ENCODE measurements around the gene SOX10. TPM values are rescaled to one million over a fixed set of nuclear protein-coding genes. Genes with fewer than 3 reads are reported as not detected.

SOX10 gene
- total RNA-seq, 1 donor from 2014 or later = 0.34 TPM

- Mint-ChIP-seq H3K27me3 (ENCODE audit: low read depth, unreplicated experiment) (no peaks in the 10 kb centered on the region), H3K27ac (ENCODE audit: unreplicated experiment) (no peak overlapping the region), H3K4me3 (ENCODE audit: unreplicated experiment) (no peak overlapping the region), H3K4me1 (ENCODE audit: low read depth, unreplicated experiment) (peaks cover under 1% of the 10 kb centered on the region), H3K9me3 (ENCODE audit: unreplicated experiment) (no peaks in the 10 kb centered on the region), H3K36me3 (ENCODE audit: low read depth, unreplicated experiment) (peaks cover 1% of the 10 kb centered on the region)
- FAIRE-seq (no peak), DNase-seq (ENCODE audit: low read depth) (no peak)
- no peak overlapping the region for H3K27ac ChIP-seq (ENCODE audit: low read depth, low read length)
- no peaks in the 10 kb centered on the region for H3K4me1 ChIP-seq (ENCODE audit: insufficient read depth, low read length)
- H3K27me3 ChIP-seq (ENCODE audit: insufficient read depth, low read length) = no peaks in the 10 kb centered on the region
- no peaks in the 10 kb centered on the region for H3K36me3 ChIP-seq (ENCODE audit: insufficient read depth, low read length)
- no peak overlapping the region for H3K4me3 ChIP-seq (ENCODE audit: insufficient read depth, low read depth, low read length)
- no peaks in the 10 kb centered on the region for H3K79me2 ChIP-seq (ENCODE audit: insufficient read depth, low read length)
- H3K9me3 ChIP-seq (ENCODE audit: insufficient read depth, low read depth, low read length) = no peaks in the 10 kb centered on the region
- TF ChIP-seq EZH2 (IDR thresholded peaks at IDR 0.05; ENCODE audit: insufficient read depth, low read length) = no peak
- TF ChIP-seq, protein P1, sequence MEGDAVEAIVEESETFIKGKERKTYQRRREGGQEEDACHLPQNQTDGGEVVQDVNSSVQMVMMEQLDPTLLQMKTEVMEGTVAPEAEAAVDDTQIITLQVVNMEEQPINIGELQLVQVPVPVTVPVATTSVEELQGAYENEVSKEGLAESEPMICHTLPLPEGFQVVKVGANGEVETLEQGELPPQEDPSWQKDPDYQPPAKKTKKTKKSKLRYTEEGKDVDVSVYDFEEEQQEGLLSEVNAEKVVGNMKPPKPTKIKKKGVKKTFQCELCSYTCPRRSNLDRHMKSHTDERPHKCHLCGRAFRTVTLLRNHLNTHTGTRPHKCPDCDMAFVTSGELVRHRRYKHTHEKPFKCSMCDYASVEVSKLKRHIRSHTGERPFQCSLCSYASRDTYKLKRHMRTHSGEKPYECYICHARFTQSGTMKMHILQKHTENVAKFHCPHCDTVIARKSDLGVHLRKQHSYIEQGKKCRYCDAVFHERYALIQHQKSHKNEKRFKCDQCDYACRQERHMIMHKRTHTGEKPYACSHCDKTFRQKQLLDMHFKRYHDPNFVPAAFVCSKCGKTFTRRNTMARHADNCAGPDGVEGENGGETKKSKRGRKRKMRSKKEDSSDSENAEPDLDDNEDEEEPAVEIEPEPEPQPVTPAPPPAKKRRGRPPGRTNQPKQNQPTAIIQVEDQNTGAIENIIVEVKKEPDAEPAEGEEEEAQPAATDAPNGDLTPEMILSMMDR (IDR thresholded peaks at IDR 0.05; ENCODE audit: insufficient read depth, low read depth, low read length) = no peak
- no peaks in the 10 kb centered on the region for H4K20me1 ChIP-seq (ENCODE audit: insufficient read depth, low read length)
- H3K9ac ChIP-seq (ENCODE audit: low read length) = no peak overlapping the region
- no peak overlapping the region for H3K4me2 ChIP-seq (ENCODE audit: low read length)
- H2AFZ ChIP-seq (ENCODE audit: low read depth, low read length) = no peak overlapping the region
These were observed 23.1 kb upstream of the SOX10 start for GRCh38 chr22:38007330-38007902.

GRCh38 chr22:38006906-38007305 is 22.6 kb upstream of the SOX10 start:
- Histone ChIP-seq H3K27me3 (ENCODE audit: insufficient read depth, low read length) (no peaks in the 10 kb centered on the region), H3K4me1 (ENCODE audit: insufficient read depth, low read length) (no peaks in the 10 kb centered on the region), H2AFZ (ENCODE audit: low read depth, low read length) (no peak overlapping the region), H3K9ac (ENCODE audit: low read length) (no peak overlapping the region), H3K79me2 (ENCODE audit: insufficient read depth, low read length) (no peaks in the 10 kb centered on the region), H4K20me1 (ENCODE audit: insufficient read depth, low read length) (no peaks in the 10 kb centered on the region), H3K27ac (ENCODE audit: low read depth, low read length) (no peak overlapping the region), H3K36me3 (ENCODE audit: insufficient read depth, low read length) (no peaks in the 10 kb centered on the region), H3K4me3 (ENCODE audit: insufficient read depth, low read depth, low read length) (no peak overlapping the region), H3K9me3 (ENCODE audit: insufficient read depth, low read depth, low read length) (no peaks in the 10 kb centered on the region), H3K4me2 (ENCODE audit: low read length) (no peak overlapping the region)
- Mint-ChIP-seq H3K4me1 (ENCODE audit: low read depth, unreplicated experiment) (no peaks in the 10 kb centered on the region), H3K27ac (ENCODE audit: unreplicated experiment) (no peak overlapping the region), H3K4me3 (ENCODE audit: unreplicated experiment) (no peak overlapping the region), H3K9me3 (ENCODE audit: unreplicated experiment) (no peaks in the 10 kb centered on the region), H3K27me3 (ENCODE audit: low read depth, unreplicated experiment) (no peaks in the 10 kb centered on the region), H3K36me3 (ENCODE audit: low read depth, unreplicated experiment) (peaks cover 1% of the 10 kb centered on the region)
- DNase-seq (ENCODE audit: low read depth) (no peak), FAIRE-seq (no peak)
- TF ChIP-seq, protein P1 (IDR thresholded peaks at IDR 0.05; ENCODE audit: insufficient read depth, low read depth, low read length) = no peak
- TF ChIP-seq EZH2 (IDR thresholded peaks at IDR 0.05; ENCODE audit: insufficient read depth, low read length) = no peak

- no peak overlapping the region for H3K27ac ChIP-seq (ENCODE audit: low read depth, low read length)
- Mint-ChIP-seq H3K4me3 (ENCODE audit: unreplicated experiment) (no peak overlapping the region), H3K27me3 (ENCODE audit: low read depth, unreplicated experiment) (no peaks in the 10 kb centered on the region), H3K9me3 (ENCODE audit: unreplicated experiment) (no peaks in the 10 kb centered on the region), H3K4me1 (ENCODE audit: low read depth, unreplicated experiment) (no peaks in the 10 kb centered on the region), H3K36me3 (ENCODE audit: low read depth, unreplicated experiment) (peaks cover 1% of the 10 kb centered on the region), H3K27ac (ENCODE audit: unreplicated experiment) (no peak overlapping the region)
- no peaks in the 10 kb centered on the region for H3K9me3 ChIP-seq (ENCODE audit: insufficient read depth, low read depth, low read length)
- no peak for TF ChIP-seq EZH2 (IDR thresholded peaks at IDR 0.05; ENCODE audit: insufficient read depth, low read length)
- TF ChIP-seq, protein P1 (IDR thresholded peaks at IDR 0.05; ENCODE audit: insufficient read depth, low read depth, low read length) = no peak
- H3K4me3 ChIP-seq (ENCODE audit: insufficient read depth, low read depth, low read length) = no peak overlapping the region
- no peak overlapping the region for H3K4me2 ChIP-seq (ENCODE audit: low read length)
- H3K36me3 ChIP-seq (ENCODE audit: insufficient read depth, low read length) = no peaks in the 10 kb centered on the region
- FAIRE-seq (no peak), DNase-seq (ENCODE audit: low read depth) (no peak)
- no peak overlapping the region for H2AFZ ChIP-seq (ENCODE audit: low read depth, low read length)
- H4K20me1 ChIP-seq (ENCODE audit: insufficient read depth, low read length) = no peaks in the 10 kb centered on the region
- H3K79me2 ChIP-seq (ENCODE audit: insufficient read depth, low read length) = no peaks in the 10 kb centered on the region
- no peak overlapping the region for H3K9ac ChIP-seq (ENCODE audit: low read length)
- no peaks in the 10 kb centered on the region for H3K27me3 ChIP-seq (ENCODE audit: insufficient read depth, low read length)
- H3K4me1 ChIP-seq (ENCODE audit: insufficient read depth, low read length) = no peaks in the 10 kb centered on the region
These were observed 21.6 kb upstream of the SOX10 start for GRCh38 chr22:38005943-38006342.

Data from astrocyte (in vitro differentiated cells and primary cell).